GM20431 (cell line): Measurements from ENCODE around the gene SDF4.

Experiments
- in situ Hi-C: fragments of 300-500 bp; cut with MseI, MboI; formaldehyde crosslinking; loops from one replicate; pipeline ENCODE4 v1.15.0; 2020; ENCODE audit warnings: low sequenced_read_pairs; ENCODE audit not compliant: unreplicated experiment

Gene SDF4

DNA sequence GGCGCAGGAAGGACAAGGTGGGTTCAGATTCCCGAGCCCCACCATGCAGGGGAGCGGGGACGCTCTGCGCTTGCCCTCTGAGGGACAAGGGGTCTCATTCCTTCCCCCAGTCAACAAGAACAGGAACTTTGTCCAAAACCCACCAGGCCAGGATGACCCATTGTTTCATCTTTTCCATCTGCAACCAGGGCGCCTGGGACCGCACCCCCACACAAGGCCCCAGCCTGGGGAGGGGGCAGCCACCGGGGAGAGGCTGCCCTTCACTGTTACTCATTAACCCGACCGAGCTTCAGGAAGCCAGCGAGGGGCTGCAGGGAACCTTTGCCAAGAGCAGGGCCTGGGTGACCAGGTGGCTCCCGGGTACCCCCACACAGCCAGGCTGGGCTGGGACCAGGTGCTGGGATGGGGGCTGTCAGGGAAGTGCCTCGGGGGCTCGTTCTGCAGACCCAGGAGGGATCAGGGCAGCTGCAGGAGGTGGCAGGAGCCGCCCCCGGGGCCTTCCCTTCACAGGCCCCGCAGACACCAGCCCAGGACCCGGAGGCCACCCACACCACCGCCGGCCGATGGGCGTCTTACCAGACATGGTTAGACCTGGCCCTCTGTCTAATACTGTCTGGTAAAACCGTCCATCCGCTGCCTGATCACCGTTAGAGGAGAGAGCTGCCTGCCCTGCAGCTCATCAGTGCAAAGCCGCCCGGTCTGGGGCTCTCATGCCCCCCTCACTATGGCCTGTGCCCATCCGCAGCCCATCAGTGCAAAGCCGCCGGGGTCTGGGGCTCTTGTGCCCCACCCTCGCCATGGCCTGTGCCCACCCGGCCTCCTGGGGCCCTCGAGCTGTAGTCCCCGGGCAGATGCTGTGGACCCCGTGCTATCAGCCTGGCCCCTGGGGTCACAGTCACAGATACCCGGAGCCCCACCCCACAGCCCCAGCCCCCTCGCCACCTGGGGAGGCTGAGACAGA is 63.1 kb downstream of the SDF4 start:
- in situ Hi-C loops, result no loop called here

DNA sequence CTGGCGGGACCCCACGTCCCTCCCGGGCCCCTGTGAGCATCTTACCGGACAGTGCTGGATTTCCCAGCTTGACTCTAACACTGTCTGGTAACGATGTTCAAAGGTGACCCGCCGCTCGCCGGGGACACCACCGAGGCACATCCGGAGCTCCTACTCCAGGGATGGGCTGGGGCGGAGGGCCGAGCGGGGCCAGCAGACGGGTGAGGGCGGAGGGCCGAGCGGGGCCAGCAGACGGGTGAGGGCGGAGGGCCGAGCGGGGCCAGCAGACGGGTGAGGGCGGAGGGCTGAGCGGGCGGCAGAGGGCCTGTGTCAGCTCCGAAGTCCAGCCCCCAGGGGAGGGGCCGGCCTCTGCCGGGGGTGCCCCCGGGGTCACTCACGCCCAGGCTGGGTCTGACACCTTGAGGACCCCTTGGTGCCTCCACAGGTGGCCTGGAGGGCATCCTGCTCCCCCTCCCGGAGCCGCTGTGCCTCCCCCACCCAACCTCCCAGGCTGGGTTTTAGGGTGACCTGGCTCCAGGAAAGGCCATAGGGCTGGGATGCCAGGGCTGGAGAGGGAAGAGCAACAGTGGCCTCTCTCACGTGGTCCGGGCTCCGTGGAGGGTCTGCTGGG is 63.9 kb downstream of the SDF4 start:
- in situ Hi-C loops, result no loop called here

DNA sequence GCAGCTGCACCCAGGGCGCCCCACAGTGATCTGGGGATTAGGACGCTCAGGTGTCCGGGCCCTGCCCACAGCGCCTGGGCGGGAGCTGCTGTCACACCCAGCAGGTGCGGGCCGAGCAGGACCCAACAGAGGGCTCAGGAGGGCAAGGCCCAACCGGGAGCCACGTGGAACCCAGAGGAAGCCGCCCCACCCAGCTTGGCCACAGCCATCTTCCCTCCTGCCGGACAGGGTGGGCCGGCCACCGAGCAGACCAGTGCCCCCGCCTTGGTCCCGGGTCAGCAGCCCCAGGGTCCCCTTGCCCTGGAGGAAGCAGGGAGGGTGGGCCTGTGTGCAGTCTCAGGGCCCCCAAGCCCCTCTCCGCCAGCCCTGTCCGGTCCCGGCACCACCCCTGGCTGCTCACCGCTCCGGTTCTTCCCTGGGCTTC is 64.4 kb downstream of the SDF4 start:
- in situ Hi-C loops, result no loop called here
